HepG2 (cell line): ENCODE measurements around the gene KIF22. TPM values are rescaled to one million over a fixed set of nuclear protein-coding genes. Genes with fewer than 3 reads are reported as not detected.

ENCODE experiments used
- ARID5B ChIP-seq: IDR thresholded peaks from 2 replicates; pipeline ENCODE4 v1.4.0; 2020; ENCODE audit warnings: mild to moderate bottlenecking, missing genetic modification reagents
- CEBPG ChIP-seq: IDR thresholded peaks from 2 replicates; pipeline ENCODE4 v1.6.1; 2016
- HBP1 ChIP-seq: IDR thresholded peaks from 2 replicates; pipeline ENCODE4 v1.6.1; 2016; ENCODE audit warnings: low read depth, control low read depth
- JARID2 ChIP-seq: sonication (generic); formaldehyde crosslinking; IDR thresholded peaks from 2 replicates; pipeline ENCODE4 v1.8.1; 2023; ENCODE audit warnings: missing genetic modification reagents, inconsistent platforms; ENCODE audit not compliant: insufficient replicate concordance
- NPAS2 ChIP-seq: sonication (generic); formaldehyde crosslinking; IDR thresholded peaks from 2 replicates; pipeline ENCODE4 v1.8.0; 2022; ENCODE audit warnings: mild to moderate bottlenecking, missing genetic modification reagents, borderline replicate concordance
- SALL1 ChIP-seq: sonication (generic); formaldehyde crosslinking; IDR thresholded peaks from 2 replicates; pipeline ENCODE4 v1.8.0; 2022; ENCODE audit warnings: mild to moderate bottlenecking, missing genetic modification reagents
- SP140L ChIP-seq: sonication (generic); formaldehyde crosslinking; IDR thresholded peaks from 2 replicates; pipeline ENCODE4 v1.4.0; 2020; ENCODE audit warnings: missing genetic modification reagents, borderline replicate concordance
- ZBTB21 ChIP-seq: sonication (generic); formaldehyde crosslinking; IDR thresholded peaks from 2 replicates; pipeline ENCODE4 v1.4.0; 2020; ENCODE audit warnings: missing genetic modification reagents
- ZBTB8A ChIP-seq: sonication (generic); formaldehyde crosslinking; IDR thresholded peaks from 2 replicates; pipeline ENCODE4 v1.4.0; 2020; ENCODE audit warnings: mild to moderate bottlenecking, low read depth, missing genetic modification reagents, borderline replicate concordance
- ZFP91 ChIP-seq: sonication (generic); formaldehyde crosslinking; IDR thresholded peaks from 2 replicates; pipeline ENCODE4 v1.9.0; 2022; ENCODE audit warnings: missing genetic modification reagents, mild to moderate bottlenecking, borderline replicate concordance
- ZNF230 ChIP-seq: sonication (generic); formaldehyde crosslinking; IDR thresholded peaks from 2 replicates; pipeline ENCODE4 v1.4.0; 2020; ENCODE audit warnings: mild to moderate bottlenecking, missing genetic modification reagents
- ZNF343 ChIP-seq: sonication (generic); formaldehyde crosslinking; IDR thresholded peaks from 2 replicates; pipeline ENCODE4 v1.4.0; 2020; ENCODE audit warnings: mild to moderate bottlenecking, missing genetic modification reagents
- ZNF350 ChIP-seq: sonication (generic); formaldehyde crosslinking; IDR thresholded peaks from 2 replicates; pipeline ENCODE4 v1.4.0; 2020; ENCODE audit warnings: mild to moderate bottlenecking, low read depth, missing genetic modification reagents, borderline replicate concordance
- ZNF382 ChIP-seq: sonication (generic); formaldehyde crosslinking; IDR thresholded peaks from 2 replicates; pipeline ENCODE4 v1.5.0; 2020; ENCODE audit warnings: missing genetic modification reagents, mild to moderate bottlenecking, borderline replicate concordance
- ZNF513 ChIP-seq: sonication (generic); formaldehyde crosslinking; conservative IDR thresholded peaks from 2 replicates; pipeline ENCODE4 v1.5.0; 2020; ENCODE audit warnings: missing genetic modification reagents
- ZNF552 ChIP-seq: sonication (generic); formaldehyde crosslinking; IDR thresholded peaks from 2 replicates; pipeline ENCODE4 v1.9.0; 2022; ENCODE audit warnings: missing genetic modification reagents, mild to moderate bottlenecking, borderline replicate concordance
- ZNF576 ChIP-seq: sonication (generic); formaldehyde crosslinking; IDR thresholded peaks from 2 replicates; pipeline ENCODE4 v1.4.0; 2020; ENCODE audit warnings: mild to moderate bottlenecking, missing genetic modification reagents
- ZNF614 ChIP-seq: IDR thresholded peaks from 2 replicates; pipeline ENCODE4 v1.6.1; 2018; ENCODE audit warnings: missing biosample characterization, missing genetic modification reagents, inconsistent platforms, borderline replicate concordance
- ZNF629 ChIP-seq: sonication (generic); formaldehyde crosslinking; conservative IDR thresholded peaks from 2 replicates; pipeline ENCODE4 v1.5.0; 2020; ENCODE audit warnings: missing genetic modification reagents
- ZNF678 ChIP-seq: sonication (generic); formaldehyde crosslinking; IDR thresholded peaks from 2 replicates; pipeline ENCODE4 v1.4.0; 2020; ENCODE audit warnings: mild to moderate bottlenecking, missing genetic modification reagents
- ZNF75D ChIP-seq: sonication (generic); formaldehyde crosslinking; IDR thresholded peaks from 2 replicates; pipeline ENCODE4 v1.8.1; 2023; ENCODE audit warnings: missing genetic modification reagents, mild to moderate bottlenecking, borderline replicate concordance
- polyA plus RNA-seq, 8 experiments: library from polyadenylated mRNA; depleted of rRNA in 3 of 8; stranded (reverse) in 7 of 8; unstranded in 1 of 8; fragments of >200 nt; fragmentation: Illumina TruSeq in 4 of 8; extraction: Trizol in 4 of 8; gene quantifications; 2 replicates each; pipeline versions ENCODE4 v1.2.1 to v1.2.3, GENCODE V29; 2011 to 2016; ENCODE audit warnings: low read depth in 4 of 8, missing spikeins in 1 of 8, mixed read lengths in 1 of 8; ENCODE audit not compliant: insufficient read depth in 1 of 8
- total RNA-seq, 5 experiments: library from RNA; depleted of rRNA; stranded (reverse); fragments of >200 nt; fragmentation: Illumina TruSeq; extraction: Trizol; gene quantifications; 2 replicates each; pipeline ENCODE4 v1.2.3, GENCODE V29; 2016; ENCODE audit warnings: low read depth in 1 of 5

The KIF22 gene
- total and polyA plus RNA-seq, 2 of the 13 experiments (the other 11 are each of a cell fraction or from before 2014, with no cell fraction given) = 95.8 to 118 TPM

GRCh38 chr16:29784901-29785500 is 5.5 kb upstream of the KIF22 start (continued):
- TF ChIP-seq ARID5B (peak; percentile 48; the same call in 1 of the 2 replicates), ZNF614 (CRISPR knock-in tag) (peak; percentile 35; the same call in 1 of the 2 replicates), ZNF629 (CRISPR knock-in tag) (no peak), ZNF513 (CRISPR knock-in tag) (no peak), ZBTB8A (no peak), NPAS2 (no peak), SP140L (CRISPR knock-in tag) (no peak), ZNF230 (CRISPR knock-in tag) (no peak), ZNF678 (CRISPR knock-in tag) (no peak), ZBTB21 (CRISPR knock-in tag) (no peak), ZNF75D (CRISPR knock-in tag) (no peak), ZNF350 (CRISPR knock-in tag) (peak; percentile 37; the same call in 1 of the 2 replicates), SALL1 (CRISPR knock-in tag) (peak; percentile 75), ZFP91 (CRISPR knock-in tag) (peak; percentile 89), ZNF343 (CRISPR knock-in tag) (no peak), ZNF382 (no peak), JARID2 (CRISPR knock-in tag) (peak; percentile 25), CEBPG (CRISPR knock-in tag) (peak; percentile 51; the same call in 1 of the 2 replicates), HBP1 (0 out of 2 replicates have a peak, but pooled peaks have one; percentile 69), ZNF576 (CRISPR knock-in tag) (no peak), ZNF552 (CRISPR knock-in tag) (peak; percentile 51; the same call in 1 of the 2 replicates)
